ENCODE data around the gene GTPBP6. TPM values are rescaled to one million over a fixed set of nuclear protein-coding genes. Genes with fewer than 3 reads are reported as not detected.
A peak's percentile ranks its signal among the peaks of the same experiment; 100 is the strongest.
"Not testable (repeated sequence)": the region's sequence is repeated elsewhere in the genome, so short reads cannot be mapped to it uniquely, and the experiment has no call there.

The GTPBP6 gene
- total RNA-seq, 1 experiment from 2014 or later: 41.6 TPM

- POLR2A ChIA-PET: no interaction called here
- intact Hi-C loops (cut with micrococcal nuclease): no loop called here
- RAD21 ChIA-PET (ENCODE audit: low non-redundant PET in 1 of 2, low total read pairs in 2 of 2, uncharacterized antibody in 2 of 2, unreplicated experiment in 2 of 2): no interaction called here
- peak within 1 kb of the TSS in 1 of 2 experiments; percentile 26; a peak in 2 of 4 replicates for H3K4me3 ChIP-seq (replicated peaks in 1 of 2; ENCODE audit: low read depth in 1 of 2, low read length in 2 of 2)
- H3K9me2 ChIP-seq (ENCODE audit: insufficient read depth): no peaks in the 10 kb centered on the region
- TF ChIP-seq ZFX (IDR thresholded peaks at IDR 0.05) (no peak), SIN3A (IDR thresholded peaks at IDR 0.05; ENCODE audit: low read depth) (no peak), TCF7L2 (IDR thresholded peaks at IDR 0.05; ENCODE audit: borderline replicate concordance, extremely low read depth, insufficient read depth, insufficient read length) (no peak)
- no peak within 1 kb of the TSS for H2AFZ ChIP-seq (ENCODE audit: low read depth, low read length, poor library complexity, severe bottlenecking)
- H4K20me1 ChIP-seq (ENCODE audit: insufficient read depth): no peaks in the 10 kb centered on the region
- no peak within 1 kb of the TSS for H3K27ac ChIP-seq (ENCODE audit: low read depth, low read length)
- no peak within 1 kb of the TSS for H3K4me2 ChIP-seq (ENCODE audit: low read length)
- H3K4me1 ChIP-seq (ENCODE audit: control insufficient read depth in 1 of 2, insufficient read depth in 2 of 2, low read length in 2 of 2): peaks cover 0 to 11% of the 10 kb centered on the region in 2 experiments; a peak in 2 of 4 replicates
- H3K9ac ChIP-seq (ENCODE audit: low read length): no peak within 1 kb of the TSS
- CTCF ChIA-PET: no interaction called here
- H3K9me3 ChIP-seq (ENCODE audit: control insufficient read depth in 1 of 2, insufficient read depth in 1 of 2, low read depth in 1 of 2, low read length in 2 of 2): no peaks in the 10 kb centered on the region; a peak in 1 of 4 replicates
- BruUV-seq (replicated peaks): no TSS peak
- no peaks in the 10 kb centered on the region for H3K27me3 ChIP-seq (ENCODE audit: insufficient read depth, low read length)
- H3K79me2 ChIP-seq (ENCODE audit: insufficient read depth, low read length): no peaks in the 10 kb centered on the region
- no peak for DNase-seq (ENCODE audit: low read depth, low spot score)
- H3K36me3 ChIP-seq (ENCODE audit: control insufficient read depth in 1 of 2, insufficient read depth in 2 of 2, low read length in 2 of 2): peaks cover 0 to 15% of the 10 kb centered on the region in 2 experiments; a peak in 1 of 4 replicates
- ATAC-seq: no peak
Observed at GRCh38 chrX:281166-281999, 37.2 kb downstream of the GTPBP6 start, which contains the start of gene PLCXD1. TSS of gene PLCXD1 (plus strand) at chrX:281381. CDS start at chrX:284188, 2,807 bp downstream.

GRCh38 chrX:280722-281121 lies 37.9 kb downstream of the GTPBP6 start:
- H3K27ac ChIP-seq (ENCODE audit: low read depth, low read length); BruUV-seq (replicated peaks); H4K20me1 ChIP-seq (ENCODE audit: insufficient read depth): not testable (repeated sequence)

GRCh38 chrX:279757-280604 lies 38.6 kb downstream of the GTPBP6 start:
- DNase-seq (ENCODE audit: low read depth, low spot score); H3K9ac ChIP-seq (ENCODE audit: low read length); H3K36me3 ChIP-seq (ENCODE audit: control insufficient read depth in 1 of 2, insufficient read depth in 2 of 2, low read length in 2 of 2); H3K9me2 ChIP-seq (ENCODE audit: insufficient read depth); H3K79me2 ChIP-seq (ENCODE audit: insufficient read depth, low read length); CTCF ChIA-PET; POLR2A ChIA-PET; H3K27ac ChIP-seq (ENCODE audit: low read depth, low read length); H2AFZ ChIP-seq (ENCODE audit: low read depth, low read length, poor library complexity, severe bottlenecking); BruUV-seq (replicated peaks); ATAC-seq; H3K27me3 ChIP-seq (ENCODE audit: insufficient read depth, low read length); H3K4me3 ChIP-seq (replicated peaks in 1 of 2; ENCODE audit: low read depth in 1 of 2, low read length in 2 of 2); RAD21 ChIA-PET (ENCODE audit: low non-redundant PET in 1 of 2, low total read pairs in 2 of 2, uncharacterized antibody in 2 of 2, unreplicated experiment in 2 of 2); H3K9me3 ChIP-seq (ENCODE audit: control insufficient read depth in 1 of 2, insufficient read depth in 1 of 2, low read depth in 1 of 2, low read length in 2 of 2); H4K20me1 ChIP-seq (ENCODE audit: insufficient read depth): not testable (repeated sequence)
- intact Hi-C loops (cut with micrococcal nuclease): loop anchor here (5.0 kb wide), 1 partner anchor 37 kb away; the partner anchor contains the start of gene GTPBP6
- 0 out of 2 replicates have a peak overlapping the region, but pooled peaks have one; percentile 23 for H3K4me2 ChIP-seq (ENCODE audit: low read length)
- peaks cover 0 to 21% of the 10 kb centered on the region in 2 experiments; a peak in 2 of 4 replicates for H3K4me1 ChIP-seq (ENCODE audit: control insufficient read depth in 1 of 2, insufficient read depth in 2 of 2, low read length in 2 of 2)

More at GRCh38 chrX:280722-281121, 37.9 kb downstream of the GTPBP6 start:
- peaks cover 0 to 14% of the 10 kb centered on the region in 2 experiments; a peak in 2 of 4 replicates for H3K4me1 ChIP-seq (ENCODE audit: control insufficient read depth in 1 of 2, insufficient read depth in 2 of 2, low read length in 2 of 2)
- CTCF ChIA-PET; ATAC-seq; RAD21 ChIA-PET (ENCODE audit: low non-redundant PET in 1 of 2, low total read pairs in 2 of 2, uncharacterized antibody in 2 of 2, unreplicated experiment in 2 of 2); POLR2A ChIA-PET; H3K4me2 ChIP-seq (ENCODE audit: low read length); H3K9me3 ChIP-seq (ENCODE audit: control insufficient read depth in 1 of 2, insufficient read depth in 1 of 2, low read depth in 1 of 2, low read length in 2 of 2); H3K4me3 ChIP-seq (replicated peaks in 1 of 2; ENCODE audit: low read depth in 1 of 2, low read length in 2 of 2); H3K79me2 ChIP-seq (ENCODE audit: insufficient read depth, low read length); H3K27me3 ChIP-seq (ENCODE audit: insufficient read depth, low read length); H3K9me2 ChIP-seq (ENCODE audit: insufficient read depth); DNase-seq (ENCODE audit: low read depth, low spot score); H2AFZ ChIP-seq (ENCODE audit: low read depth, low read length, poor library complexity, severe bottlenecking); H3K9ac ChIP-seq (ENCODE audit: low read length); intact Hi-C loops (cut with micrococcal nuclease): not testable (repeated sequence)
- peaks cover 0 to 13% of the 10 kb centered on the region in 2 experiments; a peak in 1 of 4 replicates for H3K36me3 ChIP-seq (ENCODE audit: control insufficient read depth in 1 of 2, insufficient read depth in 2 of 2, low read length in 2 of 2)

Measured in HCT116 (cell line).